Loucy (cell line): Measurements from ENCODE around the gene SSTR3.

ENCODE experiments used
- H2AFZ ChIP-seq: fragments of 200-600 bp; sonication (generic); 2 replicates; pipeline ENCODE4 v1.6.0; 2016; ENCODE audit warnings: antibody characterized with exemption, mild to moderate bottlenecking, low read length, moderate library complexity
- H3F3A ChIP-seq: fragments of 200-600 bp; 2 replicates; pipeline ENCODE4 v1.6.0; 2016; ENCODE audit warnings: antibody characterized with exemption, low read depth, mild to moderate bottlenecking
- H3K27me3 ChIP-seq: fragments of 200-600 bp; sonication (generic); 2 replicates; pipeline ENCODE4 v1.6.1; 2014; ENCODE audit warnings: low read length, mild to moderate bottlenecking; ENCODE audit not compliant: insufficient read depth, poor library complexity, severe bottlenecking
- H3K36me3 ChIP-seq: fragments of 200-600 bp; sonication (generic); 2 replicates; pipeline ENCODE4 v1.6.1; 2016; ENCODE audit warnings: low read length; ENCODE audit not compliant: insufficient read depth
- H3K4me1 ChIP-seq: fragments of 200-600 bp; sonication (generic); 2 replicates; pipeline ENCODE4 v1.5.1; 2014; ENCODE audit warnings: low read length, mild to moderate bottlenecking; ENCODE audit not compliant: insufficient read depth, poor library complexity, severe bottlenecking
- H3K4me2 ChIP-seq: fragments of 200-600 bp; sonication (generic); 2 replicates; pipeline ENCODE4 v1.6.0; 2014; ENCODE audit warnings: antibody characterized with exemption, low read length, low read depth, mild to moderate bottlenecking; ENCODE audit not compliant: poor library complexity, severe bottlenecking
- H3K4me3 ChIP-seq: fragments of 200-600 bp; sonication (generic); 2 replicates; pipeline ENCODE4 v1.5.1; 2014; ENCODE audit warnings: low read length, mild to moderate bottlenecking, mixed read lengths; ENCODE audit not compliant: poor library complexity, severe bottlenecking
- H3K79me2 ChIP-seq: fragments of 200-600 bp; sonication (generic); 2 replicates; pipeline ENCODE4 v1.6.1; 2014; ENCODE audit warnings: low read length; ENCODE audit not compliant: insufficient read depth
- H3K9ac ChIP-seq: fragments of 200-600 bp; sonication (generic); 2 replicates; pipeline ENCODE4 v1.6.0; 2014; ENCODE audit warnings: mild to moderate bottlenecking, low read depth, low read length, moderate library complexity; ENCODE audit not compliant: poor library complexity, severe bottlenecking
- H3K9me2 ChIP-seq: fragments of 200-600 bp; sonication (generic); replicated peaks from 2 replicates; pipeline ENCODE4 v1.6.1; 2016; ENCODE audit warnings: low read depth, low read length, mixed read lengths
- H3K9me3 ChIP-seq: fragments of 200-600 bp; sonication (generic); 2 replicates; pipeline ENCODE4 v1.6.1; 2014; ENCODE audit warnings: mild to moderate bottlenecking, antibody characterized with exemption, low read length, low read depth; ENCODE audit not compliant: insufficient read depth
- H4K20me1 ChIP-seq: fragments of 200-600 bp; sonication (generic); 2 replicates; pipeline ENCODE4 v1.6.0; 2014; ENCODE audit warnings: antibody characterized with exemption, low read length, mild to moderate bottlenecking; ENCODE audit not compliant: insufficient read depth, poor library complexity, severe bottlenecking
- CTCF ChIP-seq: fragments of 200-600 bp; sonication (generic); conservative IDR thresholded peaks from 2 replicates; pipeline ENCODE4 v1.5.1; 2014; ENCODE audit warnings: mild to moderate bottlenecking, antibody characterized with exemption, low read length
- EZH2phosphoT487 ChIP-seq: fragments of 200-600 bp; IDR thresholded peaks from 2 replicates; pipeline ENCODE4 v1.6.1; 2018; ENCODE audit warnings: antibody characterized with exemption, mild to moderate bottlenecking, moderate library complexity, borderline replicate concordance

SSTR3 gene

GRCh38 chr22:37169947-37170688 lies 42.2 kb downstream of the SSTR3 start:
- H3K36me3 ChIP-seq: no peaks in the 10 kb centered on the region
- no peaks in the 10 kb centered on the region for H3K9me2 ChIP-seq
- H4K20me1 ChIP-seq: no peaks in the 10 kb centered on the region
- no peak overlapping the region for H3K4me3 ChIP-seq
- no peak overlapping the region for H3K4me2 ChIP-seq
- no peak overlapping the region for H3K9ac ChIP-seq
- TF ChIP-seq EZH2phosphoT487 (no peak), CTCF (peak; percentile 46)
- H3K4me1 ChIP-seq: peaks cover 29% of the 10 kb centered on the region
- no peaks in the 10 kb centered on the region for H3F3A ChIP-seq
- H3K79me2 ChIP-seq: no peaks in the 10 kb centered on the region
- no peaks in the 10 kb centered on the region for H3K27me3 ChIP-seq
- H2AFZ ChIP-seq: no peak overlapping the region
- no peaks in the 10 kb centered on the region for H3K9me3 ChIP-seq

DNA sequence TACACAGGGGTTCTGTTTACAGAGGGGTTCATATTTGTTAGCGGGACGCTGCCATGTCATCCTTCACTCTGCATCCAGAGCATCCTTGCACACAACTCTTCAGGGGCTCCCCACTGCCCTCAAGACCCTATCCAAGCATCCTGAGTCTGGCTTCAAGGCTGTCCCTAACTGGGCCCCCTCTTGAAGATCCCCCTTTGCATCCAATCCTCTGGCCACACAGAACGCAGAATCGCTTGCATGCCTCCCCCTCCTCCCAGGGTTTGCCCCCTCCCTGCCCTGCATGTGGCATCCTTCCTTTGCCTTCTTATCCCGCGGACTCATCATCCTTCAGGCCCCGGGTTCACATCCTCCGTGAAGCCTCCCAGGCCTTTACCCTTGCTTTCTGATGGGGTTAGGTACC lies 42.9 kb downstream of the SSTR3 start:
- TF ChIP-seq CTCF: no peak
- no peak for TF ChIP-seq EZH2phosphoT487
- Histone ChIP-seq H3F3A (no peaks in the 10 kb centered on the region), H3K9me2 (no peaks in the 10 kb centered on the region), H4K20me1 (no peaks in the 10 kb centered on the region), H3K4me3 (no peak overlapping the region), H3K9me3 (no peaks in the 10 kb centered on the region), H3K4me2 (no peak overlapping the region), H3K4me1 (peaks cover 36% of the 10 kb centered on the region), H2AFZ (no peak overlapping the region), H3K27me3 (no peaks in the 10 kb centered on the region), H3K36me3 (no peaks in the 10 kb centered on the region), H3K9ac (no peak overlapping the region), H3K79me2 (no peaks in the 10 kb centered on the region)

DNA sequence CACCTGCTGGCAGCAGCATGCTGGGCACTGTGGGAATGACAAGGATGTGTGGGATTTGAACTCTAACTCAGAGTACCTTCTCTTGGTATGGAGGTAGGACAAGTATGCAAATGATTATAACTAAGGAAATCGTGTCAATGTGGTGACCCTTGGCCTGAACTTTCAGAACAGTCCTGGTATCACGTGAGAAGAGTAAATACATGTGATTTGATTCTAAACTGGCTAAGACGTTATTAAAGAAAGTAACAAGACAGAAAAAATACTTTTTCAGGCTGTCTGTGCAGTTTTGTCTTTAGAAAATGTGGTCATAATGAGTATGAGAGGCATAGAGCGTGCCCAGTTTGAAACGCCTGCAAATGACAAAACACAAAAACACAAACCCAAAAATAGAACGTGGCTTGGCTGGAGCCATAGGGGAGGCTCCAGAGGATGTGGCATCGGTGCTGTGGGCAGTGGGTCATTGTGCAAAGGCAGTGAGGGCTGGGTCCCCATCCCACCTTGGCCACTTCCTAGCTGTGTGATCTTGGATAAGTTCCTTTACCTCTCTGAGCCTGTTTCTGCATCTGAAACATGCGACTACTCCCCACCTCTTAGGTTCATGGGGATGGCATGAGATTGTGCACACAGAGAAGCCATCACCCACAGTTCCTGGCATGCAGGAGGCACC lies 44.2 kb downstream of the SSTR3 start:
- no peak overlapping the region for H3K4me2 ChIP-seq
- TF ChIP-seq EZH2phosphoT487 (no peak), CTCF (no peak)
- no peak overlapping the region for H3K4me3 ChIP-seq
- H3K9me3 ChIP-seq: no peaks in the 10 kb centered on the region
- H3K9me2 ChIP-seq: no peaks in the 10 kb centered on the region
- H3K9ac ChIP-seq: no peak overlapping the region
- H3K79me2 ChIP-seq: no peaks in the 10 kb centered on the region
- no peaks in the 10 kb centered on the region for H4K20me1 ChIP-seq
- no peaks in the 10 kb centered on the region for H3K36me3 ChIP-seq
- H3K4me1 ChIP-seq: peaks cover 47% of the 10 kb centered on the region
- H2AFZ ChIP-seq: no peak overlapping the region
- H3K27me3 ChIP-seq: no peaks in the 10 kb centered on the region
- no peaks in the 10 kb centered on the region for H3F3A ChIP-seq
